GM12891 (cell line): ENCODE measurements around the gene SULT1A1.

ENCODE experiments used
- POLR2A ChIP-seq: IDR thresholded peaks from 2 replicates; pipeline ENCODE4 v1.6.1; 2011; ENCODE audit warnings: low read depth, low read length, control low read depth
- TAF1 ChIP-seq: IDR thresholded peaks from 2 replicates; pipeline ENCODE4 v1.6.1; 2011; ENCODE audit warnings: low read depth, low read length, control low read depth

- TF ChIP-seq TAF1: no peak
- TF ChIP-seq POLR2A: no peak
Observed at GRCh38 chr16:28573738-28574718, 35.8 kb downstream of the SULT1A1 start.
